ENCODE results near the gene MIPEP. TPM values are rescaled to one million over a fixed set of nuclear protein-coding genes. Genes with fewer than 3 reads are reported as not detected.
"Not testable (repeated sequence)": the region's sequence is repeated elsewhere in the genome, so short reads cannot be mapped to it uniquely, and the experiment has no call there.

Gene MIPEP
- 11.4 TPM for polyA plus RNA-seq (2012; ENCODE audit: insufficient read depth, insufficient read length)

DNA sequence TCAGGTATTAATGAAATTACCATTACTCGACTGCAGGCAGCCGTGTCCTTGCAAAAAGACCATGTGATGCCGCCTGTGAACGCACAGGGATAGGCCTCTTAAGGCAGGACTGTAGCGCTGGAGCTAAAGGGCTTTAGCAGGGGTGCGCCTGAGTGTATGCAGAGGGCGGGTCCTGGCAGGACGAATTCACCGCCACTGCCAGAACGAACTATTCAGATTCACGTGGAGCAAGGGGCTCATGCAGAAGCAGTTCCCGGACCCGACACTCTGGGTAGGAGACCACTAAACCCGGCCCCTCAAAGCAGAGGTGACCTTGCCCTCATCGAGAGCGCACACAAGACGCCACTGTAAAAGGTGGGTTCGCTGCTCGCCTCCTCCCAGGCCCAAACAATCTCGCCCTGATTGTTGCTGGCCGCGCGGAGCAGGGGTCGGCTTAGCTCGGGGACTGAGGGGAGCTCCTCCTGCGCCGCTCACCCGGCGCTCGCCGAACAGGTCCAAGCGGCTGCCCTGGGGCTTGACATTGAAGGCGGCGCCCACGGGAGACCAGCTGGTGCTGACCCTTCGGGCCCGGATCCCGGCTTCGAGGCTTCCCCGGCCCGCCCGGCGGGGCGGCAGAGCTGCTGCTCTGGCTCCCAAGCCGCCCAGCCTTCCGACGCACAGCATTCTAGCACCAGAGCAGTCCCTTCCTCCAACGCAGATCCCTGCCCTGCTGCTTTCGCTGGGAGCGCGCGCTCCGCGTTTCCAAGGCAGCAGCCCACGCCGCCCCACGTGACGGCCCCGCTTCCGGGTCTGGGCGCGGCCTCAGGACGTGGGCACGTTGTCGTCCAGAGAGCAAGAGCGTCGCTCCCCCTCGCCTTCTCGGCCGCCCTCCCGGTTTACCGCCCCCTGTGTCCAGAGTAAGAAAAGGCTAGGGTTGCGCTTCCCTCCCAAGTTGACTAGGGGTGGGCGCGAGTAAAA is at the start of gene MIPEP:
Gene MIPEP, minus strand, starts transcription at position 743 of the 957 bp plus-strand sequence. Its CDS starts 80 bp downstream, at position 663.
- DNase-seq (ENCODE audit: low read depth, low spot score): peak; percentile 90
- peak within 1 kb of the TSS; percentile 91 for H3K4me3 ChIP-seq (ENCODE audit: low read length)

DNA sequence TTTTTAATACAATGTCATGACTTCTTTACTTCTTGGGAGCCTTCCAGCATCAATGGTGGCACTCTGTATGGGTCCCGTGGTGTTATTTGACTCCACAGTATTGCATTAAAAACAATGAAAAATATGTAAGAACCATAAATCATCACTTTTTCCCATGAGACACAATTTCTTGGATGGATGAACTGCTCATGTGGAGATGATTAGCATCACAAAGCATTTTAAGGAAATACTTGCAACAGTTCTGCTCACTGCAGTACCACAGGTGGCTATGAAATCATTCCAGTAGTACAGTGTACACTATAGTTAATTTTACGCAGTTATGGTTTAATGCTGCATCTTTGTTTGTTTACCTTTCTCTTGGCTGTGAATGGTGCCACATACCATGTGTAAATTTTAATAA is 45.3 kb upstream of the MIPEP start:
- DNase-seq (ENCODE audit: low read depth, low spot score): no peak

DNA sequence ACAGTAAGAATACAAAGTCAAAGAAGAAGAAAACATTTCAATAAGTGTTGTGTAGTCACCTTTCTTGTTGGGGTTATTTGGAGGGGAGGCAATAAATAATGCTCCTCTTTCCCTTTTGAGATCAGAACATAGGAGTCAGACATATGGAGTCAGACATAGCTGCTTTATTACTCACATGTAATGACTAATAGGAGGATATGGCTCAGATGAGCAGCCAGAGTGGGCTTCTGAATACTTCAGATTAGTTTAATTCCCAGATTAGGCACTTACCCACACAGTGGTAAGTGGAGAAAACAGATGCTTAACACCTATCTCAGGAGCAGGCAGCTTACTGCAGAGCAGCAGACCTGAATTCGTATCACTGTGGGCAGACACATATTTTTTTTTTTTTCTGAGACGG is 39.8 kb upstream of the MIPEP start:
- H3K4me3 ChIP-seq (ENCODE audit: low read length): no peak overlapping the region
- no peak for DNase-seq (ENCODE audit: low read depth, low spot score)

More for the DNA sequence above, 45.3 kb upstream of the MIPEP start:
- no peak overlapping the region for H3K4me3 ChIP-seq (ENCODE audit: low read length)

GRCh38 chr13:23923031-23923430 is 33.8 kb upstream of the MIPEP start:
- DNase-seq (ENCODE audit: low read depth, low spot score): no peak
- H3K4me3 ChIP-seq (ENCODE audit: low read length): no peak overlapping the region

- DNase-seq (ENCODE audit: low read depth, low spot score): no peak
- no peak overlapping the region for H3K4me3 ChIP-seq (ENCODE audit: low read length)
These were observed 33.1 kb upstream of the MIPEP start for GRCh38 chr13:23922005-23922932.

DNA sequence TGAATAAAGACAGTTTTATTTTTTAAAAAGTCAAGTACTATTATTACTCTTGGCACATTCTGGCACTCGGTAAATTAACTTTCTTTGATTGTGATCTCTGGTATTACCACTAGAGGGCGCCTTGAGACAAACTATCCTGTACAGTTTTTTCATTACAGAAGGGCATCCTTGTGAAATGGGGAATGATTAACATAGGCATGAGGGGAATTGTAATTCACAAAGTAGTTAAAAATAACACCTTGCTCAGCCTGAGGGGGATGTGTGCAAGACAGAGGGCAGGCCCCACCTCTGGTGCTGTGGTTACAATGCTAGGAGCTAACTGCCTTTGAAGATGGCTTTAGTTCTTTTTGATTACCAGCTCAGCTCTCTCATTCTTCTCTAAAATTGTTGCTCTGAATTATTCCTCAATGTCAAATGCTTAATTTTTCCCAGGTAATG is 32.3 kb upstream of the MIPEP start:
- H3K4me3 ChIP-seq (ENCODE audit: low read length): no peak overlapping the region
- peak; percentile 32 for DNase-seq (ENCODE audit: low read depth, low spot score)

DNA sequence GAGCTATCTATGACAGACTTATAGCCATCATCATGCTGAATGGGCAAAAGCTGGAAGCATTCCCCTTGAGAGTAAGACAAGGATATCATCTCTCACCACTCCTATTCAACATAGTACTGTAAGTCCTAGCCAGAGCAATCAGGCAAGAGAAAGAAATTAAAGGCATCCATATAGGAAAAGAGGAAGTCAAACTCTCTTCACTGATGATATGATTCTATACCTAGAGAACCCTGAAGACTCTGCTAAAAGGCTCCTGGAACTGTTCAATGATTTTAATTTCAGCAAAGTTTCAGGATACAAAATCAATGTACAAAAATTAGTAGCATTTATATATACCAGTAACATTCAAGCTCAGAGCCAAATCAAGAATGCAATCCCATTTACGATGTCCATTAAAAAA is 29.8 kb upstream of the MIPEP start:
- no peak for DNase-seq (ENCODE audit: low read depth, low spot score)
- H3K4me3 ChIP-seq (ENCODE audit: low read length): no peak overlapping the region

GRCh38 chr13:23918208-23918607 is 29.0 kb upstream of the MIPEP start:
- H3K4me3 ChIP-seq (ENCODE audit: low read length): no peak overlapping the region
- DNase-seq (ENCODE audit: low read depth, low spot score): no peak

DNA sequence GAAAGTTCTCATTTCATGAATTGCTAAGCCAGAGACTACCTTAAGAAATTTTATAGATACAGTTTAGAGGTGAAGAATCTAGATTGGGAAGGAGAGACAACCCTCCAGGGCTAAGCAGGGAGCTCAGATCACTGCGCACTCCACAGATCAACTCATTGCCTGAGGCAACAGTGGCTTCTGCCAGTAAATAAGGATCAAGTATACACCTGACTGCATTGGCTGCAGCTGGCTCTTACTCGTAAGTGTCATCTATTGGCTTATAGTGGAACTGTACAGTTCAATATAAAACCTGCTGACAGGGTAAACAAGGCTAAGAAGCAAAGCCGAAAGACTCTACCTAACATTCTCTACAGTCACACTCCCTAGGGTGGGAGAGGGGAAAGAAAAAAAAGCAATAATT is 26.1 kb upstream of the MIPEP start:
- DNase-seq (ENCODE audit: low read depth, low spot score): peak; percentile 18
- H3K4me3 ChIP-seq (ENCODE audit: low read length): no peak overlapping the region

GRCh38 chr13:23912469-23912868 is 23.3 kb upstream of the MIPEP start:
- H3K4me3 ChIP-seq (ENCODE audit: low read length): no peak overlapping the region
- no peak for DNase-seq (ENCODE audit: low read depth, low spot score)

- H3K4me3 ChIP-seq (ENCODE audit: low read length): no peak overlapping the region
- DNase-seq (ENCODE audit: low read depth, low spot score): no peak
These were observed 20.4 kb upstream of the MIPEP start for GRCh38 chr13:23909606-23910005.

- H3K4me3 ChIP-seq (ENCODE audit: low read length): no peak overlapping the region
- no peak for DNase-seq (ENCODE audit: low read depth, low spot score)
These were observed 16.6 kb upstream of the MIPEP start for GRCh38 chr13:23905766-23906165.

DNA sequence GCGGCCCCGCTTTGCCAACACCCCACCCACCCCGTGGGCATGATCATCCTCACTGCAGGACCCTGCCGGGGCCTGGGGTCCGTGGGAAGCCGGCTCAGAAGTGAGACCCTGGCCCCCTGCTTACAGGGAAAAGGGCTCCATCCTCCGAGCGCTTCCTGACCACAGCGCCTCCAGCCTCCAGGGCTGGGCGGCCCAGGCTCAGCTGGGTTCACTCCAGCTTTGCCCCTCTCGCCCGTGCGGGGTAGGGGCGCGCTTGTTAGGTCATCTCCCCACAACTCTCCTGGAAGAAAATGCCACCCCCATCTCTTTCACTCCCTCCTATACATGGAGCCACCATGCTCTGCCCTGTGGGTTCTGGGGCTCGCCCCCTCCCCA is 14.7 kb upstream of the MIPEP start:
- DNase-seq (ENCODE audit: low read depth, low spot score): no peak
- H3K4me3 ChIP-seq (ENCODE audit: low read length): no peak overlapping the region

DNA sequence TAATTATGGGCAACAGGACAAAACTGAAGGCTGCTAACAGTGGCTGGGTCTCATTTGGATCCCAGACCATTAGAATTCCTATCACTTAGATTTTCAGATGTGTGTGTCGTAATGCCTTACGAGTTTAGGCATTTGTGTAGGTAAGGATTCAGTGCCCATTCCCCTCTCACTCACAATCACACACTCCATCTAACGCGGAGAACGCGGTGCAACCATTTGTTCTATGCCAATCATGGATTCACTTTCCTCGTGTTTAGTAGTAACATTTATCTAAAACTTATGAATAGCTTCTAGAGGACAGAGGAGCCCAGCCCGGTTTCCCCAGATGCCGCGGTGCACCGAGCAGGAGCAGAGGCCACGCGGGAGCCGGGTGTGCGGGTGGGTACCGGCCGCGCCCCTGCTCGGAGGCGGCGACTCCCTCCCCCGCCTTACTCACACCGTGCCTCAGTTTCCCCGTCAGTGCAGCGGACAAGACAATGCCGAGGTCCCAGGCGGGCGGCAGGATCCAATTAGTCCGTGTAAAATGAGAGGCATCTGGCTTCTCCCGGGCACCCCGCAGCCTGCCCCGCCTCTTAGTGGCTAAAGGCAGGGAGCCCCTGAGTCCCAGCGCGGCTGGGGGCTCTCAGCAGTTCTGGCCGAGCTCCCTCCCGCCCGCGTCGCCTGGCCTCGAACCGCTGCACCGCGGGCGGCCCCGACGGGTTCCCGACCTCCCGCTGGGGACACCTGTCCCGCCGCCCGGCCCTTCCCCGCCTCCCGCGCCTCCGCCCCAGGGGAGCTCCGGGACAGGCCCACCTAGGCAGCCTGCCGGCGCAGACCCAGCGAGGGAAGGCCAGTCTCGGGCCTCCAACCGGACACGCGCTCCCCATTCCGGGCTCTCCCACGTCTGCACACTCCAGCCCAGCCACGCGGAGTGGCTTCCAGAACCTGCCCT is 14.0 kb upstream of the MIPEP start:
- H3K4me3 ChIP-seq (ENCODE audit: low read length): no peak overlapping the region

DNA sequence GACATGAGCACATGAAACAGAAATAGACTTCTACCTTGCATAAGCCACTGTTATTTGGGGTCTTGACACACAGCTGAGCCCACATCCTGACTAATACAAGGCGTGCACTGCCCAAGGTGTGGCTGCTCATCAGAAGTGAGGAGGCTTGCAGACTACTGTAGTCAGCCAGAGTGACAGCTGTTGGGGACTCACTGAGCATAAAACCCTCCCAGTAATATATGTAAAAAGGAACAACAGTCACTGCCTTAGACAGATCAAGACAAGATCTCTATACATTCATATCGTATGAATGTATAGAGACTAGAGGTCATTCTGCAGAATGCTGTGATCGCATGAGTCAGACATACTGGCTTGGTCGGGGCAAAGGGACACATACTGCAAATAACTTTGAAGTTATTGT is 12.2 kb upstream of the MIPEP start:
- no peak overlapping the region for H3K4me3 ChIP-seq (ENCODE audit: low read length)
- no peak for DNase-seq (ENCODE audit: low read depth, low spot score)

More for the DNA sequence above, 14.0 kb upstream of the MIPEP start:
- no peak for DNase-seq (ENCODE audit: low read depth, low spot score)

GRCh38 chr13:23899555-23899954 is 10.4 kb upstream of the MIPEP start:
- no peak for DNase-seq (ENCODE audit: low read depth, low spot score)
- no peak overlapping the region for H3K4me3 ChIP-seq (ENCODE audit: low read length)

DNA sequence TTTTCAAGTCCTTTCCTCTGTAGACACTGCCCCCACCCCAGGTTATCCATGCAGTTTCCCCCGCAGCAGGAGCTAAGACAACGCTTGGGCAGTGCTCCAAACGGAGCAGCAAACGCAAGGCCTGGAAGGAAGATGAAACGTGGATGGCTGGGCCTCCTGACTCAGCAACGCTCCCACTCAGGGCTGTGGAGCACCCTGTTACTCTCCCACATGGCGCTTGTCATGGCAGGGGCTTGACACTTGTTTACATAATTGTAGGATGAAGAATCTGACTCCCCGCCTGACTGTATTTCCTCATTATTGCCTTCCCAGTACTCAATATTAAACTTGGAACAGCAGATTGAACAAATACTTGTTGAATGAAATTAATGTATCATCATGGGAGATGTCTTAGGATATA is 8.9 kb upstream of the MIPEP start:
- no peak overlapping the region for H3K4me3 ChIP-seq (ENCODE audit: low read length)
- DNase-seq (ENCODE audit: low read depth, low spot score): no peak

DNA sequence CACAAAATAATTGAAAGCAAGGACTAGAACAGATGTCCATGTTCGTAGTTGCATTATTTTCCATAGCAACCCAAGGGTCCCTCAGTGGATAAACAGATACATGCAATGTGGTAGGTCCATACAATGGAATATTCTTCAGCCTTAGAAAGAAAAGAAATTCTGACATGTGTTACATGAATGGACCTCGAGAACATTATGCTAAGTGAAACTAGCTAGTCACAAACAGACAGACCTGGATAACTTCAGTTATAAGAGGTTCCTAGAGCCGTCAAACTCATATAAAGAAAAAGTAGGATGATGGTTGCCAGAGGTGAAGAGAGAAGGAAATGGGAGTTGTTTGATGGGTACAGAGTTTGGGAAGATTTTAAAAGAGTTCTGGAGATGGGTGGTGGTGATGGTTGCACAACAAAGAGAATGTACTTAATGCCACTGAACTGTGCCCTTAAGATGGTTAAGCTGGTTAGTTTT is 8.3 kb upstream of the MIPEP start, which contains the start of gene C1QTNF9B:
Gene C1QTNF9B, minus strand, starts transcription at position 51 of the 468 bp plus-strand sequence.
- not testable (repeated sequence) for DNase-seq (ENCODE audit: low read depth, low spot score); H3K4me3 ChIP-seq (ENCODE audit: low read length)
